HG02870 (cell line): ENCODE data around the gene TRABD.
"Not testable (repeated sequence)": the region's sequence is repeated elsewhere in the genome, so short reads cannot be mapped to it uniquely, and the experiment has no call there.

Experiments used
- ATAC-seq: cut with Tn5 transposase; IDR thresholded peaks from one replicate; pipeline ENCODE4 v1.9.1; 2021; ENCODE audit warnings: mild to moderate bottlenecking, moderate library complexity; ENCODE audit not compliant: unreplicated experiment

TRABD gene

DNA sequence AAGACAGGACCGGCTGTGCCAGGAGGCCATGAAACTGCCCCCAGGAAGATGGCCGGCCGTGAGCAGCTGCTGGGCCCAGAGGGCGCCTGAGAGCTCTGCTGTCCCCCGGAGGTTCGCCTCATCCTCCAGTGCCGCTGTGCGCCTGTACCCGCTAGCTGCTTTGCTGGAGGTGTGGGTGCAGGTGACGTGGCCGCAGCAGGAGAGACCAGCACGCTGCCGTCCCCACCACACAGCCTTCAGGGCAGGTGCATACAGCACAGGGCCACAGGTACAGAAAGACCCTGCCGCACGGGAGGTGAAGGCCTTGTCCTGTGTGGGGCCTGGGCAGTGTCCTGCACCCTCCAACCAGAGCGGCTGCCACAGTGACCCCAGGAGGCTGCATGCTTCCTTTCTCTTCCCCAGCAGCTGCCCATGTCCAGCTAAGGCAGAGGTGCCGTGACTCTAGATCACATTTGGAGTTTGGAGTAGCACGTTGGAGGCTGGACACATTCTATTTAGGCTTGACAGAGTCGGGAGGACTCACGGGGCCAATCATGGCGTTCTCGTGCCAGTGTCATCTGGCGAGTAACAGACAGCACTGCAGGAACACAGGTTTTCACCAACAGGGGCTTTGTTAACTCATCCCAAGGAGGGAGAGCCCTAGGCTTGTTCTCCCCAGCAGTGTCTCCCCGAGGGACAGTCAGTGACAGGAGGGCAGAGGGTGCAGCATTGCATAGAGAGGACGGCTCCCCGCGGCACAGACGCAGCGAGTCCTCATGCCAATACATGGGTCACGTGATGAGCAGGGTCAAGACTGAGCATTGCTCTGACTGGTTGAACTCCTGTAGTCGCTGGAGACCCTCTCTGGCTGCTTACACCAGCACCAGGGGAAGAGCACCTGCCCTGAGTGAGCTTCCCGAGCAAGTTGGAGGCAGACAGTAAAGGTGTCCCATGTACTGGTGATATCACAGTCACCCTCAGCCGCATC is 33.9 kb upstream of the TRABD start:
- no peak for ATAC-seq

DNA sequence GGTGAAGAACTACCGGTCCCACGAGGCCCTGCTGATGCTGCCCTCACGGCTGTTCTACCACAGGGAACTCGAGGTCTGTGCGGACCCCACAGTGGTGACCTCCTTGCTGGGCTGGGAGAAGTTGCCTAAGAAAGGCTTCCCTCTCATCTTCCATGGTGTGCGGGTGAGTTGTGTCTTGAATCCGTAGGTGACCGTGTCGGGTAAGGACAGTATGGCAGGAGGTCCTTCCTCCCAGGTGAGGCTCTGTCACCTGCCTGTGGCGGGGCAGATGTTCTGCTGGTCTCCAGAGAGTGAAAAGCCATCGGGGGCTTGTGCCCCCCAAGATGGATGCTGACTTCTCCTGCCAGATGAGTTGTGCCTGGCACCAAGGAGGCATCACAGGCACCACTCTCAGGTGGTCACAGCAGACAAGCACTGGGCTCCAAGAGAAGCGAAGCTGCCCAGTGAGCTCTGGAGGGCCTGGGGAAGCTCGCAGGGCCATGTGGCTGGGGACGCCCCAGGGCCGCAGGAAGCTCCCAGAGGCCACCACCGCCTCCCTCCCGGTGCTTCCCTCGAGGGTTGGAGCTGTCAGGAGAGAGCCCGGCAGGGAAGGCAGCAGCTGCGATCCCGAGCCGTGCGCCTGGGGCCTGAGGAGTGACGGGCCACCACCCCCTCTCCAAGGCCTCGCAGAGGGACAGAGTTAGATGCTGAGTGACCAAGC is 32.5 kb upstream of the TRABD start:
- no peak for ATAC-seq

DNA sequence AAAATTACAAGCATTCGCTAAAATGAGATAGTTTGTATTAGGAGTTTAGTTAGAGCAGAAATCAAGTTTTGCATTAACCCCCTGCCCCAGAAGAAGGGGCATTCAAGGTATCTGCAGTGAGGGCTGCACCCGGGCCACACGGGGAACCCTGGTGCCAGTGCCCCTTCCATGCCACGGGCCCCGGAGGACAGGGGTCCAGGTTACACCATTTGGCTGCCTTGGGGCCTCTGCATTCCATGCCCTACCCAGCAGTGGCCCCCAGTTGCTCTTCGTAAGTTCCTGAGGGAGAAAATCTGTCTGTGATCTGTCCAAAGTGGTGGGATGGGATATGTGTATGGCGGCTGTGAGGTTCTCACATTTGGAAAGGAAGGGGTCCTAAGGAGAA is 32.0 kb upstream of the TRABD start:
- ATAC-seq, result no peak

DNA sequence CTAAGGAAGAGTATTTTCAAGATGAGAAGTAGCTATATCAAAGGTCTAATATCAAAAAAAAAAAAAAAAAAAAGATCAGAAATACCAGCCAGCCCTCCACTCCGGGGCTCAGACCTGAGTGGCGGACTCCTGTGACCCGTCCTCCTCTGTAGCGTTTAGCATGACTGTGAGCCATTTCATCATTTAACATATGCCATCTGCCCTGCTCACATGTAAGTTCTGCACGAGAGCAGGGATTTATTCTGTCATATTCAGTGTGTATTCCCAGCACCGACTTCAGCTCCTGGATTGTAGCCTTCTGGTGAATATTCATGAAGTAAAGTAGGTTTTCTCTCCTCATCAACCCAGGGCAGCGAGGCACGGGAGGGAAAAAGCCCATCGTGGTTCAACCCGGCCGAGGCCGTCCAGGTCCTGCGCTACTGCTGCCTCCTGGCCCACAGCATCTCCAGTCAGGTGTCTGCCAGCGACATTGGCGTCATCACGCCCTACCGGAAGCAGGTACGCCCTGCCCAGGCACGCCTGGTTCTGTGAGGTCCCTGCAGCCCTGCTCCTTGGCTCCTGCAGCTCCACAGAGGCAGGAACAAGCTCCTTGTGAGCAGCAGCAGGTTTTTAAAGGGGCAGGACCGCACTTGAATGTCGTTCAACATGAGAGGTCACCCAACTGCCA is 27.9 kb upstream of the TRABD start:
- no peak for ATAC-seq

DNA sequence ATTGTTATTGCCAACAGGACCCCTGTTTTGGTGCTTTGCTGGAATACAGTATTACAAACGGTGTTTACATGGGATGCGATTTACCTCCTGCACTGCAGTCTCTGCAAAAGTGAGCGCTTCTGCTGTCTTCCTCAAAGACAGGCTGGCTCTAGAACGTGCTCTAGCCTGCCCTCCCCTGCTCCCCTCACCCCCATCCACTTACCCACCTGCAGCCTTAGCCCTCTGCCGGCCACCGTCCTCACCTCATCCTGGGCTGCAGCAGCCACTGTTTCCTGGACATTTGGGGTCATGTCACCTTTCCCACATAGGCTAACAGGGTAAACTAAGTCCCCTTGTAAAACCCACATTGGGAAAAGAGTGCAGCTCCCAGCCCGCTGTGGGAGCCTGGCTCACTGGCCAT is 24.8 kb upstream of the TRABD start:
- no peak for ATAC-seq

DNA sequence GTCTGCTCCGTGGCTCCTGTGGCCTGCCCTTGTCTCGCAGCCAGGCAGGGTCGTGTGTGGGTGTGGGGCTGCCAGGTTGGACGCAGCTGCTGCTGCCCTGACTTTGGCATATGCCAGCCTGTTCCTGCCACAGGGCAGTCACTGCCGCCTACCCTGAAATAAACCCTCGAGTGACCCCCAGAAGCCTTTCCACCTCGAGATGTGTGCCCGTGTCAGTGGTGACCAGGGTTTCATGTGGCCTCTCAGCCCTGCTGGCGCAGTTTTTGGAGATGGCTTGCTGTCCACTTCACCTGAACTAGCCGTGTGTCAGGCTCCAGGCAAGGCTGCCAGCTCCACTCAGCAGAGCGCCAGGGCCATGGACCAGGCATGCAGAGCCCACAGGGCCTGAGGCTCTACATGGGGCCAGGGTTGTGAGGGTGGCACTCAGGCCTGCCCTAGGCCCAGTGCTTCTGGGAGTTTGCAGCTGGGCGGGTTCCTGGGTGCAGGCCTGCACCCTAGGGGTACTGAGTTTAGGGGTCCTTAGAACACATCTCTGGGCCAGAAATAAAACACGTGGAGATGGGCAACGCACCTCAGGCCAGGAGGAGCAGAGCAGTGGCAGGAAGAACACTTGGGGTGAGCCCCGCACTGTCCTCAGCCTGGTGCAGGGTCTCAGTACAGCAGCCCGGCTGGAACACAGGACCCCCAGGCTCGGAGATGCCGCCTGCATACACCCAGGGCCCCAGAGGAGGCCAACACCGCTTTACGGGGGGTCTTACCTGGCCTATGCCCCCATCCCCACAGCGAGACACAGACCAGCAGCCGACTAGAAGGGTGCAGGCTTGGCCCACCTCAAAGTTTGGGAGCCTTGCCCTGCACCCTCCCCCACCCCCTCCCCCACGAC is 24.0 kb upstream of the TRABD start:
- no peak for ATAC-seq

DNA sequence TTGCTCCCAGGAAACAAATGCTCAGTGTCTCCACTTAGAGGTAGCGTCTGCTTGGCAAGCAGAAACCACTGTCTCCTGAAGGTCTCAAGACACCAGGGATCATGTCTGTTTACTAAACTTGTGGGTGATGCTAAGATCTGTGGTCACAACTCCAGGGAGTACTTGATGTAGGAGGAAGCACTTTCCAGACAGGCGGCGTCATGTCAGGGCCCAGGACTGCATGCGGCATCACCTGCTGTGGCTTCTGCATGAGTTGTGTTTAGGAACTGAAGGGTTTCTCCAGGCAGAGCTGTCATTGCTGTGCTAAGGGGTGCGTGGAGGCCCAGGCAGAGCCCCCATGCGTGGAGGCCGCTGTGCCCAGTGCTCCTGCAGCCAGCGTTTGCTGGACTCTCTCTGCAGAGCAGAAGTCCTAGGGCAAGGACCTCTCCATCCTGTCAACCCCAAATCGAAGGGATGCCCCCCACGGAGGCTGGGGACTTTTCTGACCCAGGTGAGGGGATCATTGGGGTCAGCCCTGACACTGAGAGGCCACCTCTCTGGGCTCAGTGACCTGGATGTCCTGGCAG is 23.2 kb upstream of the TRABD start:
- no peak for ATAC-seq

DNA sequence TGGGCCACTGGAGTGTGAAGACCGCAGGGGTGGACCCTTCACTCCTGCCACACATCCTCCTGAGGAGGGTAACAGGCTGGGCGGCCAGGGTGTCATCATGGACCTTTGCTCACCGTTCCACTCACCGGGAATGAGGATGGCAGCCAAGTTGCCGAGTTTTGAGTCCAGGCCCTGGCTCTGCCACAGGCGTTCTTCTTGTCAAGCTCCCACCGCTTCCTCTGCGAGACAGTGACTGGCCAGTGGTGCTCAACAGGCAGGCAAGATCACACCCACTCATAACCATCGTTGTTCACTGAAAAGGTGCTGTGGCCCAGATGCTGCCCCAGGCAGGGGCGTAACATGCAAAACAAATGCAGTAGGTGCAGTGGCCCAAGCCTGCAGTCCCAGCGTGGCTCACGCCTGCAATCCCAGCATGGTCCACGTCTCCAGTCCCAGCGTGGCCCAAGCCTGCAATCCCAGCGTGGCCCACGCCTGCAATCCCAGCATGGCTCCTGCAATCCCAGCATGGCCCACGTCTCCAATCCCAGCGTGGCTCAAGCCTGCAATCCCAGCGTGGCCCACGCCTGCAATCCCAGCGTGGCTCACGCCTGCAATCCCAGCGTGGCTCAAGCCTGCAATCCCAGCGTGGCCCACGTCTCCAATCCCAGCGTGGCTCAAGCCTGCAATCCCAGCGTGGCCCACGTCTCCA is 20.1 kb upstream of the TRABD start:
- no peak for ATAC-seq

DNA sequence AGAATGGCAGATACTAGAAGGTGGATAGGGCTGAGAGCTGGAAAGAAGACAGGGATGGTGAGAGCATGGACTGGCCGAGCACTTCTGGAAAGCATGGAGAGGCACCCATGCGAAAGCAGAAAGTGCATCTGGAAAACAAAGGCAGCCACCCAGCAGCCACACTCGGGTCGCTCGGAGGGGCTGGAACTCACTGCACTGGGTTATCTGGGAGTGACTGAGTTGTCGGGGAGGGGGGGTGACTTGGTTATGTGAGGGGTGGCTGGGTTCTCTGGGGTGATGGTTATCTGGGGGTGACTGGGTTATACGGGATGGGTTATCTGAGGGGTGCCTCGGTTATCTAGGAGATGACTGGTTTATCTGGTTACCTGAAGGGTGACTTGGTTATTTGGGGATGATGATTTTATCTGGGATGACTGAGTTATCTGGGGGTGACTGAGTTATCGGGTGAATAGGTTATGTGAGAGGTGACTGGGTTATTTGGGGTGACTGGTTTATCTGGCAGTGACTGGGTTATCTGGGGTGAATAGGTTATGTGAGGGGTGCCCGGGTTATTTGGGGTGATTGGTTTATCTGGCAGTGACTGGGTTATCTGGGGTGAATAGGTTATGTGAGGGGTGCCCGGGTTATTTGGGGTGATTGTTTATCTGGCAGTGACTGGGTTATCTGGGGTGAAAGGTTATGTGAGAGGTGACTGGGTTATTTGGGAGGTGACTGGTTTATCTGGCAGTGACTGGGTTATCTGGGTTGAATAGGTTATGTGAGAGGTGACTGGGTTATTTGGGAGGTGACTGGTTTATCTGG is 17.8 kb upstream of the TRABD start:
- no peak for ATAC-seq

DNA sequence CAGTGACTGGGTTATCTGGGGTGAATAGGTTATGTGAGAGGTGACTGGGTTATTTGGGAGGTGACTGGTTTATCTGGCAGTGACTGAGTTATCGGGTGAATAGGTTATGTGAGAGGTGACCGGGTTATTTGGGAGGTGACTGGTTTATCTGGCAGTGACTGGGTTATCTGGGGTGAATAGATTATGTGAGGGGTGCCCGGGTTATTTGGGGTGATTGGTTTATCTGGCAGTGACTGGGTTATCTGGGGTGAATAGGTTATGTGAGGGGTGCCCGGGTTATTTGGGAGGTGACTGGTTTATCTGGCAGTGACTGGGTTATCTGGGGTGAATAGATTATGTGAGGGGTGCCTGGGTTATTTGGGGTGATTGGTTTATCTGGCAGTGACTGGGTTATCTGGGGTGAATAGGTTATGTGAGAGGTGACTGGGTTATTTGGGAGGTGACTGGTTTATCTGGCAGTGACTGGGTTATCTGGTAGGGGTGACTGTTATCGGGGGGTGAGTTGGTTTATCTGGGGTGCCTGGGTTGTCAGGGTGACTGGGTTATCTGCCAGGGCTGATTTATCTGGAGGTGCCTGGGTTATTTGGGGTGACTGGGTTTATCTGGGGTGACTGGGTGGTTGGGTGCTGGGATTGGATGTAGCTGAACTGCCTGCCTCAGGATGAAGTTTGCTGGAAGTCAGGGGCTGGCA is 17.1 kb upstream of the TRABD start:
- ATAC-seq, result not testable (repeated sequence)

DNA sequence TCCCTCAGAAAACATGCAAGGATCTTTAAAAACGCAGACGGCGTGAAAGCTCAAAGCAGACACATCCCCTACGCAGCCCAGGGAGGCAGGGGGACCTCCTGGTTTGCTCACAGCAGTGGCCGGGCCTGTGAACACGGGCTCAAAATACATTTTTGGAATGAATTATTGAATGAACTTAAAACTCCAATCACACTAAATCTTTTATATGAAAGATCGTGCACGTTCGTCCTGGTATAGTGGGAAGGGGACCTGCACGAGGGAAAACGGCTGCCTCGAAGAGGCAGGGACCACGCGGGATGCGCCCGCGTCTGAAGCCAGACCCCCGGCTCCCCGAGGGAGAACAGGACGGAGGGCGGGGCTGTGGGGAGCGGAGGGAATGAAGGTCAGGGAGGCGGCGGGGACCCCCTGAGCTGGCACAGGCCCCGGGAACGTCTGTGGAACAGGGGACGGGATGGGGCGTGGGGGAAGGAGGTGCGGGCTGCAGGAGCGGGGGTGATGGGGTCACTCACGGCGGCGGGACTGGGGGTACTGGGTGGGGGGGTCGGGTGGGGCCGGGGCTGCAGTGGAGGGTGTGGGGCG is 16.4 kb upstream of the TRABD start:
- no peak for ATAC-seq

DNA sequence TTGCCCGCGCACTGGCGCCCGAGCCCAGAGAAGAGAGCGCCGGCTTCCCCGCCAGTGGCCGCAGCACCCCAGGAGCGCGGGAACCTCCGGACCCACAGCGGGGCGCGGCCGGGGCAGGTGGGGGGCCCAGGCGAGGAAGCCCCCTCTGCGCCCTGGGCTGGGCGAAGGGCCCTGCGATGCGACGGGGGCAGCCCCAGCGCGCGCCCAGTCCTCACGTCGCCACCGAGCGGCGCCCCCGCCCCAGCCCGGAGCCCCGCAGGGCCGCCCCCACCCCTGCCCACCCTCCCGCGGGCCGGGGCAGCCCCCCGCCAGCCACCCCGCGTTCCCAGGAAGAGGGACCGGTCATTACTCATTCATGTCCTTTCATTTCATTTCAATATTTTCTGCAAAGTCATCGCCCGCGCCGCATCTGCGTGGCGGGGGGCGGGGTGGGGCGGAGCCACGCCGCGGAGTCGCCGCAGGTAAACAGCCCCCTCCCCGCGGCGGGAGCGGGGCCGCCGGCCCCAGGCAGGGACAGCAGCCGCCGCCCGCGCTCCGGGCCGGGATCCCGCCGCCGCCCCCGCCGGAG is 15.9 kb upstream of the TRABD start:
- no peak for ATAC-seq

DNA sequence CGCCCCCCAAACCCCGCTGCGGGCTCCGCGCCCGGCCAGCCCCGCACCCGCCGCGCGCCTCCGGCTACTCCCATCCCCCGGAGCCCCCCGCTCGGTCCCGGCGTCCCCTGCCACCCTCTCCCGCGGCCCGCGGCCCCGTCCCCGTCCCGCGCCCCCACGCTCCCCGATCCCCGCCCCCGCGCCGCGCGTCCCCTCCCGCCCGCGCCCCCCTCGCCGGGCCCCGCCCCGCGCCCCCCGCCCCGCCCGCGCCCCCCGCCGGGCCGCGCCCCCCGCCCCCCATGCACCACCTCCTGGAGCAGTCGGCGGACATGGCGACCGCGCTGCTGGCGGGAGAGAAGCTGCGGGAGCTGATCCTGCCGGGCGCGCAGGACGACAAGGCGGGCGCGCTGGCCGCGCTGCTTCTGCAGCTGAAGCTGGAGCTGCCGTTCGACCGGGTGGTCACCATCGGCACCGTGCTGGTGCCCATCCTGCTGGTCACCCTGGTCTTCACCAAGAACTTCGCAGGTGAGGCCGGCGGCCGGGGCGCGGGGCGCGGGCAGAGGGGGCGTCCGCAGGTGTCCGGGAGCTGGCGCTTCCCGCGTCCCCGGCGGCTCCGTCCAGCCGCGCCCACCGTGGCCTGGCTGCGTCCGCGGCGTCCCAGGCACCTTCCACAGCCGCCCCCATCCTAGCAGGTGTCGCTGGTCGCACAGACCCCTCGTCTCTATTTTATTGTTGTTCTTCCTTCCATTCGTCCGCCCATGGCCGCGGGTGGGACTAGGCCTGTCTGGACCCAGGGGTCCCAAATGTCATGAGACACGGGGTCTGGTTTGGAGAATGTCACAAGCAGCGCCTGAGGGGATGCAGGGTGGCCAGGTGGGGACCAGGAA is 15.0 kb upstream of the TRABD start, which contains the start of gene PANX2:
Gene PANX2, plus strand, starts transcription at position 279 of the 866 bp plus-strand sequence. Its CDS starts 0 bp downstream, at position 279.
- no peak for ATAC-seq

DNA sequence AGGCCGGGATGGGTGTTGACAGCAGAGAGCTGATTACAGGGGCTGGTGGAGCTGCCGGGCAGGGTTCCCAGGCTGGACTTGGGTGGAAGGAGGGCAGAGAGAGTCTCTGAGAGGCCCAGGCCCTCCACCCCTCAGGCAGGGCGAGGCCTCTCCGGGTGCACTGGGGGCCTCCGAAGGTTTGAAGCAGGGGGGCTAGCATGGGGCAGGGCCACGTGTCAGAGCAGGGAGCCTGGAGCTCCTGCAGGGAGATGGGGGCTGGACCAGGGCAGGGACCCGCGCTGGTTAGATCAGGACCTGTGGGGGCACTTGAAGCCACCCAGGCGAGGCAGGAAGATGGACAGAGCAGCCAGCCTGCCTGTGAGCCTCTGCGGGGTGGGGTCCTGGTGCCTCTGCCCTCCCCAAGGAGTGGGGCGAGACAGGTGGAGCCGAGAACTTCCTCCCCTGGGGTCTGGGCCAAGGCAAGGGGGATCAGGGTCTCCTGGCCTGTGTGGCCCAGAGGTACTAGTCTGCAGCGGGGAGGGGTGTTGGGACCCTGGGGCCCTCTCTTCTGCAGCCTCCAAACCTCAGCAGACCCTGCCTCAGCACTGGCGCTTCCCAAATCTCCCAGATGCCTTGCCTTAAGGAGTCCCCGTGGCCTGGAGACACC is 14.3 kb upstream of the TRABD start:
- no peak for ATAC-seq

DNA sequence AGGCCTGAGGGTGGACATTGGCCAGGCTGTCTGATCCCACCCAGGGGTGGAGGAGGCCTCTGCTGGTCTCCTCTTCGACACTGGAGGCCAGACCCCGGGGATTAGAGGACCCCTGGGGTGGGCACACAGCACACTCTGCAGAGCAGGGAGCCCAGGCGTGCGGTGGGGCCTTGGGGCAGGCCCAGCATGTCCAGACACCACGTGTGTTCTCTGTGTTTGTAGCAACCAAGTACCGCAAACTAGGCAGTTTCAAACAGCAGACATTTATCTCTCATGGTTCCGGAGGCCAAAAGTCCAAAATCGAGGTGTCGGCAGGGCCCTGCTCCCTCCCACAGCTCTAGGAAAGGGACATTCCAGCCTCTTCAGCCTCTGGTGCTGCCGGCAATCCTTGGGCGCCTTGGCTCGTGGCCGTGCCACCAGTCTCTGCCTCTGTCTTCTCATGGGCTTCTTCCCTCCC is 13.7 kb upstream of the TRABD start:
- ATAC-seq, result no peak
